OCI-LY7 (cell line): ENCODE data around the gene FDXR. TPM values are rescaled to one million over a fixed set of nuclear protein-coding genes. Genes with fewer than 3 reads are reported as not detected.

Experiments used
- total RNA-seq, 2 experiments: library from RNA; depleted of rRNA in 1 of 2; stranded (reverse); fragments of >200 nt in 1 of 2; shearing (Covaris generic) in 1 of 2; gene quantifications; 2 replicates each; pipeline ENCODE4 v1.2.3, GENCODE V29; 2014 to 2022

Gene FDXR
- total RNA-seq, 2 experiments from 2014 or later = 12.2 to 18.3 TPM

Other genes with a start within 250 kb of the FDXR start
- gene CD300E, start 249.3 kb downstream of the FDXR start, total RNA-seq (2014; rRNA removed; shearing (Covaris generic)) = not detected in 2 replicates
- gene CD300E, start 249.3 kb downstream of the FDXR start, total RNA-seq (2022) = not detected in 2 replicates
- not detected in 2 replicates for gene CD300LF, start 160.1 kb downstream of the FDXR start, total RNA-seq (2014; rRNA removed; shearing (Covaris generic))
- not detected in 2 replicates for gene CD300LF, start 160.1 kb downstream of the FDXR start, total RNA-seq (2022)
- 2.8 and 6.3 TPM in 2 replicates for gene RAB37, start 135.7 kb downstream of the FDXR start, total RNA-seq (2014; rRNA removed; shearing (Covaris generic))
- 12.7 and 18.9 TPM in 2 replicates for gene RAB37, start 135.7 kb downstream of the FDXR start, total RNA-seq (2022)
- gene NHERF1, start 124.4 kb downstream of the FDXR start, total RNA-seq (2014; rRNA removed; shearing (Covaris generic)) = 73.2 and 86.1 TPM in 2 replicates
- 116 and 122 TPM in 2 replicates for gene NHERF1, start 124.4 kb downstream of the FDXR start, total RNA-seq (2022)
- 77.2 and 99.3 TPM in 2 replicates for gene NAT9, start 96.6 kb downstream of the FDXR start, total RNA-seq (2014; rRNA removed; shearing (Covaris generic))
- 87.9 and 89.0 TPM in 2 replicates for gene NAT9, start 96.6 kb downstream of the FDXR start, total RNA-seq (2022)
- gene GRIN2C, start 13.1 kb downstream of the FDXR start, total RNA-seq (2014; rRNA removed; shearing (Covaris generic)) = 0.22 and 0.26 TPM in 2 replicates
- gene GRIN2C, start 13.1 kb downstream of the FDXR start, total RNA-seq (2022) = 0.55 and 0.61 TPM in 2 replicates
- not detected in 2 replicates for gene FADS6, start 20.6 kb upstream of the FDXR start, total RNA-seq (2014; rRNA removed; shearing (Covaris generic))
- not detected in 2 replicates for gene FADS6, start 20.6 kb upstream of the FDXR start, total RNA-seq (2022)
- not detected in 2 replicates for gene USH1G, start 50.3 kb upstream of the FDXR start, total RNA-seq (2014; rRNA removed; shearing (Covaris generic))
- not detected in 2 replicates for gene USH1G, start 50.3 kb upstream of the FDXR start, total RNA-seq (2022)
- not detected in 2 replicates for gene OTOP2, start 51.3 kb upstream of the FDXR start, total RNA-seq (2014; rRNA removed; shearing (Covaris generic))
- gene OTOP2, start 51.3 kb upstream of the FDXR start, total RNA-seq (2022) = not detected in 2 replicates
- gene OTOP3, start 62.9 kb upstream of the FDXR start, total RNA-seq (2014; rRNA removed; shearing (Covaris generic)) = not detected in 2 replicates
- not detected in 2 replicates for gene OTOP3, start 62.9 kb upstream of the FDXR start, total RNA-seq (2022)
- gene HID1, start 99.8 kb upstream of the FDXR start, total RNA-seq (2014; rRNA removed; shearing (Covaris generic)) = 0.35 and 0.85 TPM in 2 replicates
- gene HID1, start 99.8 kb upstream of the FDXR start, total RNA-seq (2022) = 8.5 and 9.9 TPM in 2 replicates
- 0.10 and 0.79 TPM in 2 replicates for gene CDR2L, start 114.6 kb upstream of the FDXR start, total RNA-seq (2014; rRNA removed; shearing (Covaris generic))
- gene CDR2L, start 114.6 kb upstream of the FDXR start, total RNA-seq (2022) = 0.49 and 0.74 TPM in 2 replicates
- gene MRPL58, start 139.7 kb upstream of the FDXR start, total RNA-seq (2014; rRNA removed; shearing (Covaris generic)) = 79.8 and 84.2 TPM in 2 replicates
- gene MRPL58, start 139.7 kb upstream of the FDXR start, total RNA-seq (2022) = 70.7 and 75.3 TPM in 2 replicates
- 293 and 301 TPM in 2 replicates for gene ATP5PD, start 174.0 kb upstream of the FDXR start, total RNA-seq (2014; rRNA removed; shearing (Covaris generic))
- 314 and 317 TPM in 2 replicates for gene ATP5PD, start 174.0 kb upstream of the FDXR start, total RNA-seq (2022)
- 26.0 and 29.8 TPM in 2 replicates for gene KCTD2, start 174.2 kb upstream of the FDXR start, total RNA-seq (2014; rRNA removed; shearing (Covaris generic))
- gene KCTD2, start 174.2 kb upstream of the FDXR start, total RNA-seq (2022) = 21.0 and 26.3 TPM in 2 replicates
- not detected in 2 replicates for gene SLC16A5, start 215.0 kb upstream of the FDXR start, total RNA-seq (2014; rRNA removed; shearing (Covaris generic))
- gene SLC16A5, start 215.0 kb upstream of the FDXR start, total RNA-seq (2022) = not detected in 2 replicates
- 6.8 and 7.1 TPM in 2 replicates for gene ARMC7, start 237.0 kb upstream of the FDXR start, total RNA-seq (2014; rRNA removed; shearing (Covaris generic))
- 16.9 and 19.9 TPM in 2 replicates for gene ARMC7, start 237.0 kb upstream of the FDXR start, total RNA-seq (2022)